CD14-positive monocyte (primary cell): ENCODE measurements around the gene HIPK1. TPM values are rescaled to one million over a fixed set of nuclear protein-coding genes. Genes with fewer than 3 reads are reported as not detected.

ENCODE experiments used
- DNase-seq, 3 donors: peaks; one replicate each; pipeline ENCODE4 v3.0.0-alpha.2; 2011 to 2022
- H2AFZ ChIP-seq: 2 replicates; pipeline ENCODE4 v1.6.0; 2012; ENCODE audit warnings: mild to moderate bottlenecking, low read depth, low read length, inconsistent platforms; ENCODE audit not compliant: insufficient read depth, poor library complexity, severe bottlenecking
- H3K27ac ChIP-seq, 2 donors: 1 replicate in 1 of 2; 2 replicates in 1 of 2; pipeline ENCODE4 v1.5.1; 2012 to 2013; ENCODE audit warnings: low read length in 2 of 2, control low read depth in 1 of 2, inconsistent platforms in 1 of 2, low read depth in 1 of 2, mild to moderate bottlenecking in 1 of 2
- H3K27me3 ChIP-seq, 2 donors: one replicate each; pipeline versions ENCODE4 v1.6.0 to v1.6.1; 2011 to 2013; ENCODE audit warnings: low read length in 2 of 2; ENCODE audit not compliant: control insufficient read depth in 2 of 2, insufficient read depth in 2 of 2
- H3K36me3 ChIP-seq, 2 donors: replicated peaks in 1 of 2; 1 replicate in 1 of 2; 2 replicates in 1 of 2; pipeline versions ENCODE4 v1.5.1 to v1.6.1; 2012 to 2013; ENCODE audit warnings: low read length in 2 of 2, control low read depth in 1 of 2, inconsistent platforms in 1 of 2, mild to moderate bottlenecking in 1 of 2; ENCODE audit not compliant: insufficient read depth in 2 of 2, control insufficient read depth in 1 of 2
- H3K4me1 ChIP-seq, 2 donors: 1 replicate in 1 of 2; 2 replicates in 1 of 2; pipeline versions ENCODE4 v1.5.1 to v1.6.1; 2012 to 2013; ENCODE audit warnings: low read length in 2 of 2, control low read depth in 1 of 2, inconsistent platforms in 1 of 2, mild to moderate bottlenecking in 1 of 2, moderate library complexity in 1 of 2; ENCODE audit not compliant: insufficient read depth in 2 of 2, control insufficient read depth in 1 of 2
- H3K4me2 ChIP-seq: replicated peaks from 2 replicates; pipeline ENCODE3; 2012; ENCODE audit warnings: low read length, moderate library complexity, mild to moderate bottlenecking; ENCODE audit not compliant: poor library complexity, severe bottlenecking; ENCODE audit errors: extremely low read depth
- H3K4me3 ChIP-seq, 3 experiments: fragments of 200-600 bp in 1 of 3; sonication (generic) in 1 of 3; replicated peaks in 1 of 3; 1 replicate in 2 of 3; 2 replicates in 1 of 3; pipeline ENCODE4 v1.5.1; 2011 to 2013; ENCODE audit warnings: low read length in 3 of 3, mild to moderate bottlenecking in 3 of 3, control low read depth in 2 of 3, low read depth in 2 of 3, inconsistent platforms in 1 of 3, moderate library complexity in 1 of 3
- H3K79me2 ChIP-seq: 2 replicates; pipeline ENCODE4 v1.6.0; 2012; ENCODE audit warnings: mild to moderate bottlenecking, control low read depth, inconsistent platforms, low read length, moderate library complexity; ENCODE audit not compliant: insufficient read depth
- H3K9ac ChIP-seq: 2 replicates; pipeline ENCODE4 v1.6.0; 2017; ENCODE audit warnings: low read length, mild to moderate bottlenecking; ENCODE audit not compliant: insufficient read depth, poor library complexity, severe bottlenecking
- H3K9me3 ChIP-seq, 2 donors: replicated peaks in 1 of 2; 1 replicate in 1 of 2; 2 replicates in 1 of 2; pipeline versions ENCODE4 v1.5.1 to v1.6.1; 2012 to 2013; ENCODE audit warnings: low read length in 2 of 2, control low read depth in 1 of 2; ENCODE audit not compliant: control insufficient read depth in 1 of 2, insufficient read depth in 1 of 2
- H4K20me1 ChIP-seq: 2 replicates; pipeline ENCODE4 v1.6.0; 2012; ENCODE audit warnings: mild to moderate bottlenecking, low read length, control low read depth, moderate library complexity; ENCODE audit not compliant: insufficient read depth
- H3K27ac Mint-ChIP-seq, 7 donors: one replicate each; pipeline ENCODE4 v1.8.0; 2020; ENCODE audit warnings: mild to moderate bottlenecking in 7 of 7, mixed read lengths in 7 of 7, moderate library complexity in 6 of 7, inconsistent platforms in 2 of 7
- H3K27me3 Mint-ChIP-seq, 3 donors: one replicate each; pipeline ENCODE4 v1.8.0; 2021 to 2022; ENCODE audit warnings: low read depth in 3 of 3, mild to moderate bottlenecking in 3 of 3, mixed read lengths in 3 of 3, moderate library complexity in 3 of 3, inconsistent platforms in 1 of 3
- H3K36me3 Mint-ChIP-seq, 2 donors: one replicate each; pipeline ENCODE4 v1.8.0; 2020; ENCODE audit warnings: mixed read lengths in 2 of 2, inconsistent platforms in 1 of 2, mild to moderate bottlenecking in 1 of 2
- H3K4me1 Mint-ChIP-seq: one replicate; pipeline ENCODE4 v1.8.0; 2020; ENCODE audit warnings: mild to moderate bottlenecking, mixed read lengths
- H3K4me3 Mint-ChIP-seq, 2 donors: one replicate each; pipeline ENCODE4 v1.8.0; 2020; ENCODE audit warnings: mild to moderate bottlenecking in 2 of 2, mixed read lengths in 2 of 2, moderate library complexity in 1 of 2
- H3K9me3 Mint-ChIP-seq, 7 donors: one replicate each; pipeline ENCODE4 v1.8.0; 2020 to 2022; ENCODE audit warnings: mixed read lengths in 7 of 7, mild to moderate bottlenecking in 6 of 7, moderate library complexity in 6 of 7, inconsistent platforms in 2 of 7
- WGBS: methylation state at CpG from one replicate; pipeline ENCODE4 v1.1.5; 2013; ENCODE audit warnings: missing lambda C conversion rate; ENCODE audit not compliant: insufficient coverage; 5-methylcytosine and 5-hydroxymethylcytosine counted together
- intact Hi-C, 2 donors: fragments of 100-400 bp; cut with micrococcal nuclease; formaldehyde crosslinking; loops; one replicate each; pipeline versions ENCODE4 v1.15.0 to v1.15.1; 2023
- polyA plus RNA-seq, 3 donors: library from polyadenylated mRNA; depleted of rRNA in 1 of 3; unstranded in 2 of 3; stranded (reverse) in 1 of 3; fragments of 300-500 nt in 2 of 3; fragments of >200 nt in 1 of 3; fragmentation: Illumina TruSeq in 2 of 3; gene quantifications; 1 replicate in 2 of 3; 2 replicates in 1 of 3; pipeline ENCODE4 v1.2.3, GENCODE V29; 2012 to 2021
- TF ChIP-seq, protein P1 (sequence below): fragments of 200-600 bp; IDR thresholded peaks from one replicate; pipeline ENCODE4 v1.8.0; 2022; ENCODE audit warnings: antibody characterized with exemption, mild to moderate bottlenecking

HIPK1 gene
- polyA plus RNA-seq, 3 donors = 10.1 to 57.2 (median 14.8) TPM

GRCh38 chr1:113975211-113975895 is 46.2 kb downstream of the HIPK1 start:
- peak overlapping the region in 1 of 3 experiments; percentile 51 for H3K4me3 ChIP-seq
- H2AFZ ChIP-seq = no peak overlapping the region
- Mint-ChIP-seq H3K4me1 (peaks cover 56% of the 10 kb centered on the region), H3K4me3 (peak overlapping the region in 1 of 2 donors; percentile 63), H3K9me3 (no peaks in the 10 kb centered on the region), H3K27me3 (peaks cover 0 to 3% (median 2%) of the 10 kb centered on the region in 3 donors), H3K27ac (peak overlapping the region; percentile 79 to 91 (median 86)), H3K36me3 (peaks cover 41 to 52% of the 10 kb centered on the region in 2 donors)
- WGBS = no CpG with 5 or more reads among the region's 4 CpGs
- peaks cover 44 to 54% of the 10 kb centered on the region in 2 donors for H3K4me1 ChIP-seq
- intact Hi-C loops = no loop called here
- peak overlapping the region; percentile 49 to 78 for H3K27ac ChIP-seq
- no peaks in the 10 kb centered on the region for H3K27me3 ChIP-seq
- no peaks in the 10 kb centered on the region for H3K9me3 ChIP-seq
- H3K9ac ChIP-seq = no peak overlapping the region
- DNase-seq = peak; percentile 51 to 73 (median 55)
- peaks cover 27% of the 10 kb centered on the region for H4K20me1 ChIP-seq
- peaks cover 40 to 51% of the 10 kb centered on the region in 2 donors for H3K36me3 ChIP-seq
- peaks cover 14% of the 10 kb centered on the region for H3K79me2 ChIP-seq
- H3K4me2 ChIP-seq = peak overlapping the region; percentile 45
- TF ChIP-seq, protein P1, sequence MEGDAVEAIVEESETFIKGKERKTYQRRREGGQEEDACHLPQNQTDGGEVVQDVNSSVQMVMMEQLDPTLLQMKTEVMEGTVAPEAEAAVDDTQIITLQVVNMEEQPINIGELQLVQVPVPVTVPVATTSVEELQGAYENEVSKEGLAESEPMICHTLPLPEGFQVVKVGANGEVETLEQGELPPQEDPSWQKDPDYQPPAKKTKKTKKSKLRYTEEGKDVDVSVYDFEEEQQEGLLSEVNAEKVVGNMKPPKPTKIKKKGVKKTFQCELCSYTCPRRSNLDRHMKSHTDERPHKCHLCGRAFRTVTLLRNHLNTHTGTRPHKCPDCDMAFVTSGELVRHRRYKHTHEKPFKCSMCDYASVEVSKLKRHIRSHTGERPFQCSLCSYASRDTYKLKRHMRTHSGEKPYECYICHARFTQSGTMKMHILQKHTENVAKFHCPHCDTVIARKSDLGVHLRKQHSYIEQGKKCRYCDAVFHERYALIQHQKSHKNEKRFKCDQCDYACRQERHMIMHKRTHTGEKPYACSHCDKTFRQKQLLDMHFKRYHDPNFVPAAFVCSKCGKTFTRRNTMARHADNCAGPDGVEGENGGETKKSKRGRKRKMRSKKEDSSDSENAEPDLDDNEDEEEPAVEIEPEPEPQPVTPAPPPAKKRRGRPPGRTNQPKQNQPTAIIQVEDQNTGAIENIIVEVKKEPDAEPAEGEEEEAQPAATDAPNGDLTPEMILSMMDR = no peak

DNA sequence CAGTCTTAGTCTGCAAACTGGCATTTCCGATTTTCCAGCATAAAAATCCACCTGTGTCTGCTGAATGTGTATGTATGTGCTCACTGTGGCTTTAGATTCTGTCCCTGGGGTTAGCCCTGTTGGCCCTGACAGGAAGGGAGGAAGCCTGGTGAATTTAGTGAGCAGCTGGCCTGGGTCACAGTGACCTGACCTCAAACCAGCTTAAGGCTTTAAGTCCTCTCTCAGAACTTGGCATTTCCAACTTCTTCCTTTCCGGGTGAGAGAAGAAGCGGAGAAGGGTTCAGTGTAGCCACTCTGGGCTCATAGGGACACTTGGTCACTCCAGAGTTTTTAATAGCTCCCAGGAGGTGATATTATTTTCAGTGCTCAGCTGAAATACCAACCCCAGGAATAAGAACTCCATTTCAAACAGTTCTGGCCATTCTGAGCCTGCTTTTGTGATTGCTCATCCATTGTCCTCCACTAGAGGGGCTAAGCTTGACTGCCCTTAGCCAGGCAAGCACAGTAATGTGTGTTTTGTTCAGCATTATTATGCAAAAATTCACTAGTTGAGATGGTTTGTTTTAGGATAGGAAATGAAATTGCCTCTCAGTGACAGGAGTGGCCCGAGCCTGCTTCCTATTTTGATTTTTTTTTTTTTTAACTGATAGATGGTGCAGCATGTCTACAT is 47.6 kb downstream of the HIPK1 start:
- Mint-ChIP-seq H3K36me3 (peaks cover 43 to 54% of the 10 kb centered on the region in 2 donors), H3K4me3 (no peak overlapping the region), H3K9me3 (no peaks in the 10 kb centered on the region), H3K4me1 (peaks cover 60% of the 10 kb centered on the region), H3K27me3 (peaks cover 0 to 5% (median 2%) of the 10 kb centered on the region in 3 donors), H3K27ac (peak overlapping the region; percentile 65 to 92 (median 83))
- Histone ChIP-seq H3K27me3 (no peaks in the 10 kb centered on the region), H3K4me2 (peak overlapping the region; percentile 45), H3K36me3 (peaks cover 26 to 37% of the 10 kb centered on the region in 2 donors), H3K9me3 (no peaks in the 10 kb centered on the region), H3K79me2 (peaks cover 14% of the 10 kb centered on the region), H2AFZ (no peak overlapping the region), H3K4me3 (peak overlapping the region in 1 of 3 experiments; percentile 51), H3K9ac (peak overlapping the region; percentile 35), H3K27ac (peak overlapping the region; percentile 40 to 78), H3K4me1 (peaks cover 45 to 58% of the 10 kb centered on the region in 2 donors), H4K20me1 (peaks cover 27% of the 10 kb centered on the region)
- peak; percentile 18 to 25 (median 21) for DNase-seq
- TF ChIP-seq, protein P1 = peak; percentile 39
- 0% methylated on average over 2 of the region's 4 CpGs for WGBS
- intact Hi-C loops = no loop called here
